H9 (cell line): Measurements from ENCODE around the gene KCNG2. TPM values are rescaled to one million over a fixed set of nuclear protein-coding genes. Genes with fewer than 3 reads are reported as not detected.

ENCODE experiments used
- DNase-seq: peaks from one replicate; pipeline ENCODE4 v3.0.0-alpha.2; 2017
- H2AFZ ChIP-seq: one replicate; pipeline ENCODE4 v1.6.1; 2013; ENCODE audit warnings: mild to moderate bottlenecking, low read length, control low read depth, moderate library complexity
- H2AK5ac ChIP-seq: 2 replicates; pipeline ENCODE4 v1.6.1; 2013; ENCODE audit warnings: low read length, control low read depth, mixed read lengths; ENCODE audit not compliant: insufficient read length
- H2BK120ac ChIP-seq: one replicate; pipeline ENCODE4 v1.6.1; 2013; ENCODE audit warnings: low read depth, mild to moderate bottlenecking, low read length, control low read depth, inconsistent platforms; ENCODE audit not compliant: poor library complexity, severe bottlenecking
- H2BK12ac ChIP-seq: 2 replicates; pipeline ENCODE4 v1.6.1; 2013; ENCODE audit warnings: low read length, control low read depth, mixed read lengths, low read depth; ENCODE audit not compliant: insufficient read length
- H2BK15ac ChIP-seq: 2 replicates; pipeline ENCODE4 v1.6.1; 2013; ENCODE audit warnings: low read depth, low read length, control low read depth
- H2BK20ac ChIP-seq: one replicate; pipeline ENCODE4 v1.6.1; 2013; ENCODE audit warnings: low read depth, mild to moderate bottlenecking, low read length, control low read depth, inconsistent platforms; ENCODE audit not compliant: poor library complexity, severe bottlenecking
- H2BK5ac ChIP-seq: 2 replicates; pipeline ENCODE4 v1.6.1; 2013; ENCODE audit warnings: low read length, control low read depth, mixed read lengths; ENCODE audit not compliant: insufficient read length
- H3K14ac ChIP-seq: 2 replicates; pipeline ENCODE4 v1.6.1; 2013; ENCODE audit warnings: low read length, control low read depth; ENCODE audit not compliant: insufficient read depth
- H3K18ac ChIP-seq: 2 replicates; pipeline ENCODE4 v1.6.1; 2013; ENCODE audit warnings: low read depth, mild to moderate bottlenecking, mixed read lengths, low read length, control low read depth; ENCODE audit not compliant: insufficient read length
- H3K23ac ChIP-seq: 2 replicates; pipeline ENCODE4 v1.6.1; 2013; ENCODE audit warnings: low read length, control low read depth, mixed read lengths, low read depth; ENCODE audit not compliant: insufficient read length
- H3K23me2 ChIP-seq: 2 replicates; pipeline ENCODE4 v1.6.1; 2013; ENCODE audit warnings: low read depth, mild to moderate bottlenecking, mixed read lengths, low read length, control low read depth; ENCODE audit not compliant: insufficient read length, poor library complexity, severe bottlenecking
- H3K27ac ChIP-seq: 2 replicates; pipeline ENCODE4 v1.5.1; 2013; ENCODE audit warnings: low read length, control low read depth, mixed read lengths, low read depth; ENCODE audit not compliant: insufficient read length
- H3K27me3 ChIP-seq: 2 replicates; pipeline ENCODE4 v1.6.1; 2013; ENCODE audit warnings: low read length, control low read depth, inconsistent platforms; ENCODE audit not compliant: insufficient read depth
- H3K4ac ChIP-seq: 2 replicates; pipeline ENCODE4 v1.6.1; 2013; ENCODE audit warnings: low read depth, mild to moderate bottlenecking, control low read depth, inconsistent platforms, low read length, moderate library complexity
- H3K4me1 ChIP-seq: 2 replicates; pipeline ENCODE4 v1.6.1; 2013; ENCODE audit warnings: low read length, control low read depth, inconsistent platforms; ENCODE audit not compliant: insufficient read depth
- H3K4me2 ChIP-seq: 2 replicates; pipeline ENCODE4 v1.6.1; 2013; ENCODE audit warnings: low read length, control low read depth, mixed read lengths; ENCODE audit not compliant: insufficient read length, insufficient read depth
- H3K56ac ChIP-seq: 2 replicates; pipeline ENCODE4 v1.6.1; 2013; ENCODE audit warnings: low read depth, mild to moderate bottlenecking, mixed read lengths, low read length, control low read depth; ENCODE audit not compliant: insufficient read length
- H3K79me1 ChIP-seq: 2 replicates; pipeline ENCODE4 v1.6.1; 2013; ENCODE audit warnings: low read depth, mild to moderate bottlenecking, moderate library complexity, low read length, control low read depth, inconsistent platforms; ENCODE audit not compliant: insufficient read depth, poor library complexity, severe bottlenecking
- H3K79me2 ChIP-seq: 2 replicates; pipeline ENCODE4 v1.6.1; 2013; ENCODE audit warnings: low read length, control low read depth, inconsistent platforms; ENCODE audit not compliant: insufficient read depth
- H3K9ac ChIP-seq: 2 replicates; pipeline ENCODE4 v1.6.1; 2013; ENCODE audit warnings: low read length, control low read depth, mixed read lengths; ENCODE audit not compliant: insufficient read length; ENCODE audit errors: extremely low read depth
- H3K9me3 ChIP-seq: one replicate; pipeline ENCODE4 v1.6.1; 2013; ENCODE audit warnings: low read depth, low read length, inconsistent platforms; ENCODE audit not compliant: control insufficient read depth
- H3T11ph ChIP-seq: one replicate; pipeline ENCODE4 v1.6.1; 2013; ENCODE audit warnings: mild to moderate bottlenecking, low read length, control low read depth, inconsistent platforms
- H4K20me1 ChIP-seq: one replicate; pipeline ENCODE4 v1.6.1; 2013; ENCODE audit not compliant: control insufficient read depth, insufficient read length, insufficient read depth
- H4K5ac ChIP-seq: 2 replicates; pipeline ENCODE4 v1.6.1; 2013; ENCODE audit warnings: low read depth, mild to moderate bottlenecking, mixed read lengths, low read length, control low read depth; ENCODE audit not compliant: insufficient read length
- H4K8ac ChIP-seq: replicated peaks from 2 replicates; pipeline ENCODE4 v1.6.1; 2013; ENCODE audit warnings: low read length, control low read depth, mixed read lengths, low read depth; ENCODE audit not compliant: insufficient read length
- H4K91ac ChIP-seq: 2 replicates; pipeline ENCODE4 v1.6.1; 2013; ENCODE audit warnings: low read depth, mild to moderate bottlenecking, moderate library complexity, mixed read lengths, low read length, control low read depth; ENCODE audit not compliant: insufficient read length
- H3K27ac Mint-ChIP-seq, 3 experiments: 2 replicates in 2 of 3; 3 replicates in 1 of 3; pipeline ENCODE4 v1.8.0; 2020 to 2021; ENCODE audit warnings: mixed read lengths in 3 of 3, mild to moderate bottlenecking in 1 of 3, moderate library complexity in 1 of 3
- H3K27me3 Mint-ChIP-seq: 2 replicates; pipeline ENCODE4 v1.8.0; 2021; ENCODE audit warnings: low read depth, mild to moderate bottlenecking, moderate library complexity, mixed read lengths
- H3K36me3 Mint-ChIP-seq, 3 experiments: 2 replicates in 2 of 3; 3 replicates in 1 of 3; pipeline ENCODE4 v1.8.0; 2020 to 2021; ENCODE audit warnings: low read depth in 3 of 3, mixed read lengths in 3 of 3; ENCODE audit not compliant: insufficient read depth in 1 of 3
- H3K4me1 Mint-ChIP-seq, 2 experiments: 2 replicates each; pipeline ENCODE4 v1.8.0; 2020; ENCODE audit warnings: mixed read lengths in 2 of 2
- H3K4me3 Mint-ChIP-seq, 2 experiments: 2 replicates in 1 of 2; 3 replicates in 1 of 2; pipeline ENCODE4 v1.8.0; 2020 to 2021; ENCODE audit warnings: mild to moderate bottlenecking in 2 of 2, mixed read lengths in 2 of 2, moderate library complexity in 1 of 2
- H3K9me3 Mint-ChIP-seq, 2 experiments: 2 replicates in 1 of 2; 3 replicates in 1 of 2; pipeline ENCODE4 v1.8.0; 2020; ENCODE audit warnings: mild to moderate bottlenecking in 2 of 2, mixed read lengths in 2 of 2, moderate library complexity in 1 of 2
- WGBS: extraction: QIAGEN DNeasy Blood & Tissue Kit; methylation state at CpG from one replicate; pipeline ENCODE4 v1.1.7; 2013; ENCODE audit warnings: missing lambda C conversion rate, low lambda C conversion rate, mixed read lengths; ENCODE audit not compliant: insufficient read length; ENCODE audit errors: extremely low coverage; 5-methylcytosine and 5-hydroxymethylcytosine counted together
- total RNA-seq: library from RNA; stranded (reverse); gene quantifications from 2 replicates; pipeline ENCODE4 v1.2.1, GENCODE V29; 2021
- TF ChIP-seq, protein P1 (sequence below): fragments of 200-600 bp; sonication (generic); conservative IDR thresholded peaks from 3 replicates; pipeline ENCODE4 v1.8.0; 2021; ENCODE audit warnings: antibody characterized with exemption, mild to moderate bottlenecking

Gene KCNG2
- total RNA-seq, 1 experiment from 2014 or later, result 0.15 TPM

DNA sequence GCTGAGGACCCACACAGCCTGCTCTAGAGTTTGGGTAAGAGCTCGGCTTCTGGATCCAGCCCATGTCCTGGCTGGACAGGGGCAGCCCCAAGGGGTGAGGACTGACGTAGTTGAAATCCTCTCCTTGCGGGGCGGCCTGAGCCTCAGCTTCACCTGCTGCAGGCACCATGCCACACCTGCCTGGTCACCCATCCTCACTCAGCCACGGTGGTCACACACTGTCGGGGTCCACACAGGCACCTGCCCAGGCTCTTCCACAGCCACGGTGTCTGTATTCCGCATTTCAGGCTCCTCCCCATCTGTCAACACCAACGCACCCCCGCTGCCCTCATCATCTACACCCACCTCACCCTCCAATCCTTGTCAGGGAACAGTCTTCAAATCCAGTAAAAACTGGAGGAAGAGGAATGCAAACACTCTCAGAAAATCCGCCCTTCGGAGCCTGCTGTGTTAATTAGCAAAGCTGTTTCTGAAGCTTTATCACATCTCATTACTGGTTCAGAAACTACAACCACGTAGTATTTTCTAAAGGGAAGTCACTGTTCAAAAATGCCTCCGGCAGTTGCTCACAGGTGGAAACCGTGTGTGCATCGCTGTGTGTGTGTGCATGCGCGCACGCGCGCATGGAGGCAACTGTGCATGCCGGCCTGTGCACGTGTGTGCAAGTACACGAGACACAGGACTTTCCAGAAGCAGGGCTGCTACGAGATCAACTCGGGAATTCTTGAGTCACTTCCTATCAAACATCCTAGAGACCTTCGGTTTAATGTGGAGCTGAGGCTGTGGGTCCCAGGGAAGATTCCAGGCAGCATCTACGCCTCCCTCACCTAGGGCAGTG is 115.5 kb downstream of the KCNG2 start:
- Histone ChIP-seq H4K5ac (no peak overlapping the region), H4K20me1 (no peaks in the 10 kb centered on the region), H2BK15ac (no peak overlapping the region), H3K4ac (no peak overlapping the region), H3K4me2 (no peak overlapping the region), H3K56ac (no peak overlapping the region), H3K23ac (no peak overlapping the region), H3K23me2 (no peaks in the 10 kb centered on the region), H3K18ac (no peak overlapping the region), H2AK5ac (no peak overlapping the region), H4K91ac (no peak overlapping the region), H2BK120ac (no peak overlapping the region), H3K79me1 (no peaks in the 10 kb centered on the region), H2AFZ (no peak overlapping the region), H3K79me2 (no peaks in the 10 kb centered on the region), H3K9me3 (no peaks in the 10 kb centered on the region), H3T11ph (no peak overlapping the region), H3K27ac (no peak overlapping the region), H3K27me3 (no peaks in the 10 kb centered on the region), H4K8ac (no peak overlapping the region), H2BK5ac (no peak overlapping the region), H2BK20ac (no peak overlapping the region), H2BK12ac (no peak overlapping the region), H3K9ac (no peak overlapping the region), H3K4me1 (no peaks in the 10 kb centered on the region), H3K14ac (no peak overlapping the region)
- Mint-ChIP-seq H3K36me3 (peaks cover 0 to 21% (median 5%) of the 10 kb centered on the region in 3 experiments; a peak in 4 of 7 replicates), H3K4me1 (peaks cover 4 to 17% of the 10 kb centered on the region in 2 experiments; a peak in 3 of 4 replicates), H3K9me3 (peaks cover 0 to 4% of the 10 kb centered on the region in 2 experiments; a peak in 2 of 5 replicates), H3K4me3 (no peak overlapping the region), H3K27ac (peak overlapping the region in 2 of 3 experiments; percentile 16 to 39; a peak in 2 of 7 replicates), H3K27me3 (peaks cover 11% of the 10 kb centered on the region)
- WGBS, result no CpG with 5 or more reads among the region's 28 CpGs
- TF ChIP-seq, protein P1, sequence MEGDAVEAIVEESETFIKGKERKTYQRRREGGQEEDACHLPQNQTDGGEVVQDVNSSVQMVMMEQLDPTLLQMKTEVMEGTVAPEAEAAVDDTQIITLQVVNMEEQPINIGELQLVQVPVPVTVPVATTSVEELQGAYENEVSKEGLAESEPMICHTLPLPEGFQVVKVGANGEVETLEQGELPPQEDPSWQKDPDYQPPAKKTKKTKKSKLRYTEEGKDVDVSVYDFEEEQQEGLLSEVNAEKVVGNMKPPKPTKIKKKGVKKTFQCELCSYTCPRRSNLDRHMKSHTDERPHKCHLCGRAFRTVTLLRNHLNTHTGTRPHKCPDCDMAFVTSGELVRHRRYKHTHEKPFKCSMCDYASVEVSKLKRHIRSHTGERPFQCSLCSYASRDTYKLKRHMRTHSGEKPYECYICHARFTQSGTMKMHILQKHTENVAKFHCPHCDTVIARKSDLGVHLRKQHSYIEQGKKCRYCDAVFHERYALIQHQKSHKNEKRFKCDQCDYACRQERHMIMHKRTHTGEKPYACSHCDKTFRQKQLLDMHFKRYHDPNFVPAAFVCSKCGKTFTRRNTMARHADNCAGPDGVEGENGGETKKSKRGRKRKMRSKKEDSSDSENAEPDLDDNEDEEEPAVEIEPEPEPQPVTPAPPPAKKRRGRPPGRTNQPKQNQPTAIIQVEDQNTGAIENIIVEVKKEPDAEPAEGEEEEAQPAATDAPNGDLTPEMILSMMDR, result no peak
- peak; percentile 24 for DNase-seq
